Activated effector memory CD4-positive, alpha-beta T cell treated with anti-CD3 and anti-CD28 coated beads, Interleukin-2, amount 50 U/mL, for 16 hours (primary cell): ENCODE measurements around the gene UFC1.

ENCODE experiments used
- DNase-seq: peaks from one replicate; pipeline ENCODE4 v3.0.0-alpha.2; 2020

The UFC1 gene

GRCh38 chr1:161196111-161196510 is 42.3 kb downstream of the UFC1 start:
- no peak for DNase-seq

- no peak for DNase-seq
Observed at GRCh38 chr1:161196521-161197451, 43.0 kb downstream of the UFC1 start.

DNA sequence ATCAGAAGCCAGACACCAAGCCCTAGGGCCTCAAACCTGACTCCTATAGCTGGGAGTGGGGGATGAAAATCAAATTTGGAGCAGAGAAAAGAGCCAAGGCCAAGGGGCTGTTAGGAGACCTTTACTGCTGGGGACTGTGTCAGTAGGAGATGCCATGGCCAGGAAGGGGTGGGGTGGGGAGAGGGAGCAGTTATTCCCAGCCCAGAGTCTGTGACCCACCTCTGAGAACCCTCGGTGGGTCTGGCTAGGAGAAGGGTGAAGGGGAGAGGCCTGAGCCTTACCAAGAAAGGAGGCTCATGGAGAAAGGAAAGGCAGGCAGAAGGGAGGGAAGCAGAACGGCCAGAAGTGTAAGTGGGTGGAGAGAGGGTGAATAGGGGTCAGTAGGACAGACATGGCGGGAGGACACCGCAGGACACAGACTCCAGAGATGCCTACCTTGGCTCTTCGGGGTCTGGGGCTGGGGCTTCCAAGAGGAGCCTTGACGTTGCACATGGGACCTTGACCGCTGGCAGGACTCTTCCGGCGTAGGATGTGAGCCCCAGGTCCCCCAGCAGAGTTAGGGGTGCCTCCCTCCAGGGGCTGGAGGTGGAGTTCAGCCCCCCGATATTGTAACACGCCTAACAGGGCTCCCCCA is 43.9 kb downstream of the UFC1 start:
- no peak for DNase-seq

GRCh38 chr1:161198194-161198896 is 44.6 kb downstream of the UFC1 start:
- no peak for DNase-seq

DNA sequence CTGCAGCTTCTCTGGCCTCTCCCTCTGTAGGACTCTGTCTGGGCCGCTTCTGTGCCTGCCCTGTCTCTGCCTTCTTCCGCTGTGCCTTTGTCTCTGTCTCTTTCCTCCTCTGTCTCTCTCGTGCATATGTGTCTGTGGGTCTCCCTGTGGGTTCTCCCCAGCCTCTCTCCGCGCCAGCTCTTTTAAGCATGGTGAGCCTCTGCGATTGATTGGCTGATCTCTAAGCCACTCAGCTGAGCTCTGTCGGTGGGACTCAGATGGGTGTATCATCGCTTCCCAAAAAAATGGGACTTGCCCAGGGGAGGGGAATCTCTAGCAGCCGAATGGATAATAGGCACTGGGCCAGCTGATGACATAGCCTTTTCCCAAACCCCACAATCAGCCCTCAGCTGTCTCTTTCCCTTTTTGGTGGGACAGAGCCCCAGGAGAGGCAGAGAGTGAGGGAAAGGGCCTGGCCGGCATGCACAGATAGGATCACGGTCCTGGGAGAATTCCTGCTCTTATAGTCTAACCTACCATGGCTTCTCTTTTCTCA is 45.2 kb downstream of the UFC1 start, which contains the start of gene ADAMTS4:
ADAMTS4 (minus strand) TSS at position 158 of the 535 bp plus-strand sequence. CDS start 427 bp downstream, outside the sequence.
- no peak for DNase-seq

GRCh38 chr1:161199506-161200139 is 45.8 kb downstream of the UFC1 start:
- DNase-seq = no peak

DNA sequence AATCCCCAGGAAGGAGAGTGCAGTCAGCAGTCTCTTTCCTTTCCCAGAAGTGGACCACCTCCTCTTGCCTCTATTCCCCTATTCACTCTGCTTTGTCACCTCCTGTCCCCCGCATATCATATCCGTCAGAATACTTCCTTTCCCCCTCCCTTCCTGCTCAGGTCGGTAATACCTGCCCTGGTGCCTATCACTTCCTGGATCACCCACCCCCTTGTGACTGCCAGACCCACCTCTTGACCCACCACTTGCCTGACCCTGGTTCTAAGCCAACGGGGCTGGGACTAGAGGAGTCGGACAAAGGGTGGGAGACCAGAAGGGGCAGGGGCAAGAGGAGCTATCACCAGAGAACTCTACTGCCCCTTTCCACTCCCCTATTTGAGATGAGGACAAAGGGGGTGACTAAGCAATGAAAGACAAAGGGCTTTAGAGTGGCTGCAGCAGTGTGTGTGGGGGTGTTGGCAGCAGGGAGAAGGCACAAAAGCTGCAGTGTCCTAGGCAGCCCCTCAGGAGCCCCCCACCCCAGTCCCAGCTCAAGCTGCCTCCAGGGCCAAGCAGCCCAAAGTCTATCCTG is 46.7 kb downstream of the UFC1 start:
- DNase-seq = no peak

- no peak for DNase-seq
Observed at GRCh38 chr1:161200992-161201835, 47.4 kb downstream of the UFC1 start.

- peak; percentile 98 for DNase-seq
Observed at GRCh38 chr1:161201836-161202712, 48.3 kb downstream of the UFC1 start, which contains the start of gene NDUFS2. Gene NDUFS2, plus strand, starts transcription at chr1:161202367. Its CDS starts 19 bp downstream, at chr1:161202386.

DNA sequence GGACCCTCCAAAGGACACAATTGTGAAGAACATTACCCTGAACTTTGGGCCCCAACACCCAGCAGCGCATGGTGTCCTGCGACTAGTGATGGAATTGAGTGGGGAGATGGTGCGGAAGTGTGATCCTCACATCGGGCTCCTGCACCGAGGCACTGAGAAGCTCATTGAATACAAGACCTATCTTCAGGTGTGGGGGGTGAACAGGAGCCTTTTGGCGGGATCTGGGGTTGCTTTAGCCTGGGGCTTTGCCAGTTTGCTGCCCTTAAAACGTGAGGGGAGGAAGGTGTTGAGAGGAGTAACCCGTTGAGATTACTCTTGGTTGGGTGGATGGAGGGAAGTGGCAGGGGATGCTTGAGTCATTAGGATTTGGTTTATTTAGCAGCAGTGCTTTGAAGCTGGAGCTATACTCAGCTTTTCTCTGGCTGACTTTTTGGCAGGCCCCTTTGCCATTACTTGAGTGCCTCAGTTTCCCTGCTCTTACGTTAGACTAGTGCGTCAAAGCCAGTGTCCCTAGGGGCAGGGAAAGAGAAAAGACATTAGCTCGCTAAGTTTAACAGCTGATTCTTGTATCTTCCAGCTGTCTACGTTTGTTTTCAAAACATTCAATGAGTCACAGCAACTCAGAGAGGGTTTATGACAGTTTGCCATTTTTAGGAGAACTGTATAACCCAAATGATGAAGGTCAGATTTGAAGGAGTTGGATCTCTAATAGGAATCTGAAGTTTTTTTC is 52.8 kb downstream of the UFC1 start:
- DNase-seq = no peak

DNA sequence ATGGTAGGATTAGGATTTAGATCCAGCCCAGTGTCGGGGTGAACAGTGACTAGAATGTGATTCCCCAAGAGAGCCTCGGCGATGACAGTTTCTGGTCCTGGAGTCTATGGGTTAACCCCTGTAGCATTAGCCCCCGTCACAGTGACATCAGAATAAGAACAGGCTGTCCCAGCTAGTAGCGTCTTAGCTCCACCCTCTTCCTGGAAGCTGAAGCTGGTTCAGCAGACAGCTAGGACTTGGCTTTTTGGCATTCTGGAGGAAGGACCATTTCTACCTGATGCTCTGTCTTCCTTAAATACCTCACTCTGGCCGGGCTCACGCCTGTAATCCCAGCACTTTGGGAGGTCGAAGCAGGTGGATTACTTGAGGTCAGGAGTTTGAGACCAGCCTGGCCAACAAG is 53.4 kb downstream of the UFC1 start:
- no peak for DNase-seq
